TTC549 (cell line): Measurements from ENCODE around the gene MISP3.
"Not testable (repeated sequence)": the region's sequence is repeated elsewhere in the genome, so short reads cannot be mapped to it uniquely, and the experiment has no call there.

Experiments
- FAIRE-seq: peaks from 2 replicates; lab custom pipeline; 2012; peaks lifted over from hg19 to GRCh38; lab: Jason Lieb, UNC

Gene MISP3

GRCh38 chr19:14072535-14073260 is at the start of gene MISP3:
Gene MISP3 (plus strand): TSS chr19:14072786. CDS start chr19:14073310, 524 bp downstream.
- no peak for FAIRE-seq

GRCh38 chr19:14023404-14024235 is 49.0 kb upstream of the MISP3 start:
- FAIRE-seq, result peak; percentile 19

- FAIRE-seq, result not testable (repeated sequence)
Observed at GRCh38 chr19:14026652-14027192, 45.9 kb upstream of the MISP3 start.

- FAIRE-seq, result no peak
Observed at GRCh38 chr19:14027856-14028450, 44.6 kb upstream of the MISP3 start, which contains the start of gene RLN3. Gene RLN3 (plus strand): TSS chr19:14028148. CDS start chr19:14028205, 57 bp downstream.

GRCh38 chr19:14028901-14029300 is 43.7 kb upstream of the MISP3 start:
- FAIRE-seq, result no peak

- FAIRE-seq, result no peak
Observed at GRCh38 chr19:14030997-14031718, 41.4 kb upstream of the MISP3 start.

DNA sequence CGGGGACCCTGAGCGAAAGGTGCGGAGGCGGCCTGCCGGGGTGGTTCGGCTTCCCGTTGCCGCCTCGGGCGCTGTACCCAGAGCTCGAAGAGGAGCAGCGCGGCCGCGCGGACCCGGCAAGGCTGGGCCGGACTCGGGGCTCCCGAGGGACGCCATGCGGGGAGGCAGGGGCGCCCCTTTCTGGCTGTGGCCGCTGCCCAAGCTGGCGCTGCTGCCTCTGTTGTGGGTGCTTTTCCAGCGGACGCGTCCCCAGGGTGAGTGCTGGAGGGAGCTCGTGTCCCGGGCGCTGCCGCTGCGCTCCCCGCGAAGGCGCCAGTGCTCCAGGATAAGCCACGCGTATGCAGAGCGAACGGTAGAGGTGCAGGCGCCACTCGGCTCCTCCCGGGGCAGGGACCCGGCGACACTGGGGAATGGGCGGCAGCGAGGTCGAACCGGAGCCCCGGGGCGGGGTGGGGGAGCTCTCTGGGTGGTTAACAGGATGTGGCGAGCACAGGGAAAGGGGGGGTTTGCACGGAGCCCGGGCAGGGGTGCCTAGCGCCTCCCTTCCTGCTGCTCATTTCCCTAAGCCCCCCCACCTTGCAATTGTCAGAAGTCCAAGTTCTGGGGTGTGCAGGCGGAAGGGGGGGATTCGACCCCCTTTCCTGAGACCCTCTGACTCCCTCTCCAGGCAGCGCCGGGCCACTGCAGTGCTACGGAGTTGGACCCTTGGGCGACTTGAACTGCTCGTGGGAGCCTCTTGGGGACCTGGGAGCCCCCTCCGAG is 40.7 kb upstream of the MISP3 start, which contains the start of gene IL27RA:
IL27RA (plus strand) TSS at position 44 of the 762 bp plus-strand sequence; CDS start at position 155, 111 bp downstream.
- FAIRE-seq, result no peak

GRCh38 chr19:14033946-14034345 is 38.6 kb upstream of the MISP3 start:
- FAIRE-seq, result no peak

- FAIRE-seq, result not testable (repeated sequence)
Observed at GRCh38 chr19:14035159-14035558, 37.4 kb upstream of the MISP3 start.

DNA sequence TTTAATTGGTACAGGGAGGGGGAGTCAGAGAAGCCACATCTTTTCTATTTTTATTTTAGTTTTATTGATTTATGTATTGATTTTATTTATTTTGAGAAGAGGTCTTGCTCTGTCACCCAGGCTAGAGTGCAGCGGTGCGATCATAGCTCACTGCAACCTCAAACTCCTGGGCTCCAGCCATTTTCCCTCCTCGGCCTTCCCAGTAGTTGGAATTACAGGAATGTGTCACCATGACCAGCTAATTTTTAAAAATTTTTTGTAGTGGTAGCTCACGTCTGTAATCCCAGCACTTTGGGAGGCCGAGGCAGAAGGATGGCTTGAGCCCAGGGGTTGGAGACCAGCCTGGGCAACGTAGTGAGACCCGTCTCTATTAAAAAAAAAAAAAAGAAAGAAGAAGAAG is 36.9 kb upstream of the MISP3 start:
- FAIRE-seq, result no peak

GRCh38 chr19:14039181-14039580 is 33.4 kb upstream of the MISP3 start:
- no peak for FAIRE-seq

GRCh38 chr19:14042659-14043608 is 29.7 kb upstream of the MISP3 start:
- peak; percentile 25 for FAIRE-seq

- FAIRE-seq, result not testable (repeated sequence)
Observed at GRCh38 chr19:14047866-14048265, 24.7 kb upstream of the MISP3 start.

- FAIRE-seq, result no peak
Observed at GRCh38 chr19:14048443-14049153, 24.0 kb upstream of the MISP3 start.

DNA sequence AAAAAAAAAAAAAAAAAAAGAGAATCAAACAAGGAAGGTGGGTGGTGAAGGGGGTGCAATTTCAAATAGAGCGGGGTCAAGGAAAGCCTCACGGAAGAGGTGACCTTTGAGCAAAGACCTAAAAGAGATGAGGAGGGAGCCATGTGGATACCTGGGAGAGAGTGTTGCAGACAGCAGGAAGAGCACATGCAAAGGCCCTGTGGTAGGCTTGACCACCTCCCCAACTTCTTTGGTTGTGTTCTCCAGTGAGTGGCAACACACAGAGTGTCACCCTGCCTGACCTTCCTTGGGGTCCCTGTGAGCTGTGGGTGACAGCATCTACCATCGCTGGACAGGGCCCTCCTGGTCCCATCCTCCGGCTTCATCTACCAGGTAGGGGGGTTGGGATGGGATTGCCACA is 22.1 kb upstream of the MISP3 start:
- no peak for FAIRE-seq

- FAIRE-seq, result not testable (repeated sequence)
Observed at GRCh38 chr19:14050961-14051360, 21.6 kb upstream of the MISP3 start.

DNA sequence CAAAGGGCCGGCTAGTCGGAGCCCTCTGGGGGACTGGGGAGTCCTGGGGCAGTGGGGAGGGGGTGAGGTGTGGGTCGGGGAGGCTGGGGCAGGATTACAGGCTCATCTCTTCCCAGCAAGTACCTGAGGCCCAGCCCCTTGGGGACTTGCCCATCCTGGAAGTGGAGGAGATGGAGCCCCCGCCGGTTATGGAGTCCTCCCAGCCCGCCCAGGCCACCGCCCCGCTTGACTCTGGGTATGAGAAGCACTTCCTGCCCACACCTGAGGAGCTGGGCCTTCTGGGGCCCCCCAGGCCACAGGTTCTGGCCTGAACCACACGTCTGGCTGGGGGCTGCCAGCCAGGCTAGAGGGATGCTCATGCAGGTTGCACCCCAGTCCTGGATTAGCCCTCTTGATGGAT is 20.6 kb upstream of the MISP3 start:
- no peak for FAIRE-seq

- FAIRE-seq, result no peak
Observed at GRCh38 chr19:14052470-14052869, 20.1 kb upstream of the MISP3 start.

GRCh38 chr19:14053032-14053431 is 19.6 kb upstream of the MISP3 start:
- no peak for FAIRE-seq
